Lower lobe of right lung (tissue), 2 donors: Measurements from ENCODE around the gene B9D1. TPM values are rescaled to one million over a fixed set of nuclear protein-coding genes. Genes with fewer than 3 reads are reported as not detected.
A peak's percentile ranks its signal among the peaks of the same experiment; 100 is the strongest.

Experiments used
- ATAC-seq, 2 donors: fragments of 200-7000 bp; cut with Tn5 transposase; one replicate each; pipeline ENCODE4 v1.9.1; 2020 to 2022; ENCODE audit warnings: mild to moderate bottlenecking in 2 of 2, moderate library complexity in 2 of 2
- DNase-seq: peaks from one replicate; pipeline ENCODE4 v3.0.0-alpha.2; 2020
- H3K27ac ChIP-seq: fragments of 200-600 bp; one replicate; pipeline ENCODE4 v1.8.0; 2022
- H3K27me3 ChIP-seq: fragments of 200-600 bp; one replicate; pipeline ENCODE4 v1.8.0; 2022; ENCODE audit warnings: low read depth
- H3K36me3 ChIP-seq: fragments of 200-600 bp; one replicate; pipeline ENCODE4 v1.8.0; 2022; ENCODE audit warnings: mild to moderate bottlenecking
- H3K4me1 ChIP-seq: fragments of 200-600 bp; one replicate; pipeline ENCODE4 v1.8.0; 2022
- H3K4me3 ChIP-seq: fragments of 200-600 bp; one replicate; pipeline ENCODE4 v1.8.0; 2022; ENCODE audit warnings: mild to moderate bottlenecking
- H3K9me3 ChIP-seq: fragments of 200-600 bp; one replicate; pipeline ENCODE4 v1.8.0; 2022
- intact Hi-C: fragments of 100-400 bp; cut with DNase I; formaldehyde crosslinking; loops from one replicate; pipeline ENCODE4 v1.11.0; 2022
- total RNA-seq: library from RNA; stranded (reverse); fragmentation: NEBNext Ultra II Directional; extraction: Animal tissue kit (Norgen Biotek cat#: 25700); gene quantifications from one replicate; pipeline ENCODE4 v1.2.1, GENCODE V29; 2021
- TF ChIP-seq, protein P1 (sequence below): fragments of 200-600 bp; IDR thresholded peaks from one replicate; pipeline ENCODE4 v1.8.0; 2022; ENCODE audit warnings: antibody characterized with exemption, mild to moderate bottlenecking
- donor health status: DM: no; HTN: yes; CAD: no; lungs with severe emphysema.

Gene B9D1
- total RNA-seq, 1 donor from 2014 or later = 11.3 TPM

DNA sequence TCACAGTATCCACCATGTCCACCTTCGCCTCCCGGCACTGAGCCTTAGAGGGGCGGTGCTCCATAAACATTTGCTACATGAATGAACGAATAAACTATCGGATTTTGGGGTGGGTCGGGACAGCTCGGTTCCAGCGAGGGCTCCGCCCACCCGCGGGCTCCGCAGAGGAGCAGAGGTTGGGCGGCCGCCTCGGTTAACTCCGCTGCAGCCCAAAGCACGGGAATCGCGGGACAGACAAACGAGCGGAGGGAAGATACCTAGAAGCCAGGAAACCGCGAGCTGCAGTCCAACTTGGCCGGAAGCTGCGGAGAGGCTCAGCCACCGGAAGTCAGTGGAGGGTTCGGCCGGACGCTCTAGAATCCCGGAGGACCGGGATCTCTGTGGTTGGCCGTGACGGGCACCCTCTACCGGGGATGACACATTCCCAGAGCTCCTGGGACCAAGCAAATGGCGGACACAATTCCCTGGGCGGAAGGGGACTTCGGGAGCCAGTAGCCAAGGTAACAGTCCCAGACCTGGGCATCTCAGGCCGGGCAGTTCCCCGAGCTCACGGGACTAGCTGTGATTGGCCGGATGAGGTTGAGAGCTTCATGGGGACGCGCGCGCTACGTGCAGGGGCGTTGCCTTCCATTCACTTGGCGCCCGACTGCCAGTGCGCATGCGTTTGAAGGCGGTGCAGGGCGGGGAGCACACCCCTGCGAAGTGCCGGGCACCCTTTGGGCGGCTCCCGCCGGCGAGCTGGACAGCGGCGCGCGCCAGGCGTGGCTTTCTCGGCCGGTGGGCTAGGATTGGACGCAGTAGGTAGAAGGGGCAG is 15.3 kb upstream of the B9D1 start:
- ATAC-seq = peak; percentile 97 to 98
- Histone ChIP-seq H3K9me3 (no peaks in the 10 kb centered on the region), H3K27me3 (no peaks in the 10 kb centered on the region), H3K4me1 (peaks cover 25% of the 10 kb centered on the region), H3K27ac (peak overlapping the region; percentile 99), H3K4me3 (peak overlapping the region; percentile 98), H3K36me3 (peaks cover 28% of the 10 kb centered on the region)
- DNase-seq = peak; percentile 99
- intact Hi-C loops = no loop called here
- TF ChIP-seq, protein P1, sequence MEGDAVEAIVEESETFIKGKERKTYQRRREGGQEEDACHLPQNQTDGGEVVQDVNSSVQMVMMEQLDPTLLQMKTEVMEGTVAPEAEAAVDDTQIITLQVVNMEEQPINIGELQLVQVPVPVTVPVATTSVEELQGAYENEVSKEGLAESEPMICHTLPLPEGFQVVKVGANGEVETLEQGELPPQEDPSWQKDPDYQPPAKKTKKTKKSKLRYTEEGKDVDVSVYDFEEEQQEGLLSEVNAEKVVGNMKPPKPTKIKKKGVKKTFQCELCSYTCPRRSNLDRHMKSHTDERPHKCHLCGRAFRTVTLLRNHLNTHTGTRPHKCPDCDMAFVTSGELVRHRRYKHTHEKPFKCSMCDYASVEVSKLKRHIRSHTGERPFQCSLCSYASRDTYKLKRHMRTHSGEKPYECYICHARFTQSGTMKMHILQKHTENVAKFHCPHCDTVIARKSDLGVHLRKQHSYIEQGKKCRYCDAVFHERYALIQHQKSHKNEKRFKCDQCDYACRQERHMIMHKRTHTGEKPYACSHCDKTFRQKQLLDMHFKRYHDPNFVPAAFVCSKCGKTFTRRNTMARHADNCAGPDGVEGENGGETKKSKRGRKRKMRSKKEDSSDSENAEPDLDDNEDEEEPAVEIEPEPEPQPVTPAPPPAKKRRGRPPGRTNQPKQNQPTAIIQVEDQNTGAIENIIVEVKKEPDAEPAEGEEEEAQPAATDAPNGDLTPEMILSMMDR = peak; percentile 13

DNA sequence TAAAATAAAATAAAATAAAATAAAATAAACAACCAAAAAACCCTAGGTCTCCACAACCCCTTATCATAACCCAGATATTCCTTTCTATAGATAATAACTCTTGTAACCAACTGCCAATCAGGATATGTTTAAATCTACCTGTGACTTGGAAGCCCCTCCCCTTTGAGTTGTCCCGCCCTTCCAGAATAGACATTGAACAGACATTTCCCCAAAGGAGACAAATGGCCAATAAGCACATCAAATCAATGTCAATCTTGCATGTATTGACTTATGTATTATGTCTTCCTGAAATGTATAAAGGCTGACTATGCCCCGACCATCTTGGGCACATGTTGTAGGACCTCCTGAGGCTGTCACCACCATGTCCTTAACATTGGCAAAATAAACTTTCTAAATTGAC is 14.3 kb upstream of the B9D1 start:
- TF ChIP-seq, protein P1 = no peak
- peak overlapping the region; percentile 99 for H3K27ac ChIP-seq
- intact Hi-C loops = no loop called here
- H3K36me3 ChIP-seq = peaks cover 18% of the 10 kb centered on the region
- H3K4me3 ChIP-seq = peak overlapping the region; percentile 98
- no peak for DNase-seq
- no peak for ATAC-seq
- H3K4me1 ChIP-seq = peaks cover 33% of the 10 kb centered on the region
- no peaks in the 10 kb centered on the region for H3K27me3 ChIP-seq
- H3K9me3 ChIP-seq = no peaks in the 10 kb centered on the region

DNA sequence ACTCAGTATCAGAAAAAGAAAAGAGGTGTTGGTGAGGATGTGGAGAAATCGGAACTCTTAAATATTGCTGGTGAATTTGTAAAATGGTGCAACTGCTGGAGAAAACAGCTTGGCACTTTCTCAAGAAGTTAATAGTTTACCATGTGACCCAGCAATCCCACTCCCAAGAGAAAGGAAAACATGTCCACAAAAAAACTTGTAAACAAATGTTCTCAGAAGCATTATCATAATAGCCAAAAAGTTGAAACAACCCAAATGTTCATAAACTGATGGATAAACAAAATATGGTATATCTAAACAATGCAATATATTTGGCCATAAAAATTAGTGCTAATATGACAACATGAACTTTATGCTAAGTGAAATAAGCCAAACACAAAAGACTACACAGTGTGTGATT is 13.2 kb upstream of the B9D1 start:
- peaks cover 7% of the 10 kb centered on the region for H3K36me3 ChIP-seq
- intact Hi-C loops = no loop called here
- DNase-seq (no peak), ATAC-seq (no peak)
- no peak overlapping the region for H3K4me3 ChIP-seq
- H3K27me3 ChIP-seq = no peaks in the 10 kb centered on the region
- TF ChIP-seq, protein P1 = no peak
- no peak overlapping the region for H3K27ac ChIP-seq
- peaks cover 44% of the 10 kb centered on the region for H3K4me1 ChIP-seq
- no peaks in the 10 kb centered on the region for H3K9me3 ChIP-seq

DNA sequence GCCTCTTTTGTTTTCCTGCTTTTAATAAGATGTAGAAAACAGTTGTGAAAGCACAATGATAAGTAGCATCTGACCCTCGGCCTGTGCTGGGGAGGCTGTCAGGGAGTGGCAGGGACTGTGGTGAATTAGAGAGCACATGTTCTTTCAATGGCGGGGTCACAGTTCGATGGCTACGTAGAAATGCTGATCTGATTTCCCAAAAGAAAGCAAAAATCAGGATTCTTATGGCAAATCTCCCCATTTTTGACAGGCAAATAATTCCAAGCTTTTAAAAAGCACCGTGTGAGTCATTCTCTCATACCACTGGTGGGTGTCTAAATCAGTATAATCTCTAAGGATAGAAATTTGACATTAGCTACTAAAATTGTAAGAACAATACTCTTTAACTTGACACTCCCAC is 11.6 kb upstream of the B9D1 start:
- H3K36me3 ChIP-seq = no peaks in the 10 kb centered on the region
- DNase-seq (no peak), ATAC-seq (no peak)
- no peak overlapping the region for H3K27ac ChIP-seq
- no peak overlapping the region for H3K4me3 ChIP-seq
- no peaks in the 10 kb centered on the region for H3K27me3 ChIP-seq
- TF ChIP-seq, protein P1 = no peak
- intact Hi-C loops = no loop called here
- H3K4me1 ChIP-seq = peaks cover 50% of the 10 kb centered on the region
- no peaks in the 10 kb centered on the region for H3K9me3 ChIP-seq

DNA sequence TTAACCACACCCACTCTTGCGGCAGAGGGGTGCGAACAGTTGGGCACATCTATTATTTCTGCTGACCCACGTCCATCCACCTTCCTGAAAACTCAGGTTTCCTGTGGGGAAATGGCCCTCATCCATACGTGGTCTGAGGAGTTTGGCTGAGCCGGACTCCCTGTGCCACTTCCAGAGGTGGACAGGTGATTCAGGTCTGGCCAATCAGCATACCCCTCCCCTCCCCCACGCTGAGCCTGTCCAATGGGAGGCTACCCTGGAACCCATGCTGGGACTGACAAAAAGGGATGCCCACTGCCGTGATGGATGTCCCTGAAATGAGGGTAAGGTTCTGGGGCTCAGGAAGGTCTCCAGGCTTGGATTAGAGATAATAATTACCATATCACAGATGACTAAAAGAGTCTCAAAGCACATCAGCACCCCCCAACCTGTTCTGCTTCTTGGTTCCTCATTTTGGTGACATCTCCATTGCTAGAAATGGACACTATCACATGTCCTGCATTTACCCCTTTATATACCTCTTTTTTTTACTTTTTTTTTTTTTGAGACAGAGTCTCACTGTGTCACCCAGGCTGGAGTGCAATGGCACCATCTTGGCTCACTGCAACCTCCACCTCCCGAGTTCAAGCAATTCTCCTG is 10.5 kb upstream of the B9D1 start:
- ATAC-seq = no peak
- Histone ChIP-seq H3K27me3 (no peaks in the 10 kb centered on the region), H3K4me3 (no peak overlapping the region), H3K4me1 (peaks cover 46% of the 10 kb centered on the region), H3K9me3 (no peaks in the 10 kb centered on the region), H3K27ac (no peak overlapping the region), H3K36me3 (no peaks in the 10 kb centered on the region)
- no peak for DNase-seq
- TF ChIP-seq, protein P1 = no peak
- intact Hi-C loops = no loop called here
